ENCODE results near the gene EEFSEC. TPM values are rescaled to one million over a fixed set of nuclear protein-coding genes. Genes with fewer than 3 reads are reported as not detected.

The EEFSEC gene
- total and polyA plus RNA-seq, 10 donors, result 8.5 to 19.2 (median 14.2) TPM

GRCh38 chr3:128182656-128183055 lies 29.4 kb downstream of the EEFSEC start:
- WGBS, 5 donors, result 37 to 80% (median 61%) methylated on average over 6 of the region's 6 CpGs
- no peaks in the 10 kb centered on the region for H3K27me3 ChIP-seq (replicated peaks in 1 of 7)
- no peaks in the 10 kb centered on the region for H3K9me3 ChIP-seq
- intact Hi-C loops (cut with DNase I; ENCODE audit: low total_unique reads), result no loop called here
- H3K4me3 ChIP-seq, result no peak overlapping the region
- peaks cover 0 to 4% (median 0%) of the 10 kb centered on the region in 6 donors for H3K36me3 ChIP-seq
- TF ChIP-seq POLR2A (IDR thresholded peaks at IDR 0.05) (no peak), POLR2AphosphoS5 (IDR thresholded peaks at IDR 0.05) (no peak)
- TF ChIP-seq, protein P1, sequence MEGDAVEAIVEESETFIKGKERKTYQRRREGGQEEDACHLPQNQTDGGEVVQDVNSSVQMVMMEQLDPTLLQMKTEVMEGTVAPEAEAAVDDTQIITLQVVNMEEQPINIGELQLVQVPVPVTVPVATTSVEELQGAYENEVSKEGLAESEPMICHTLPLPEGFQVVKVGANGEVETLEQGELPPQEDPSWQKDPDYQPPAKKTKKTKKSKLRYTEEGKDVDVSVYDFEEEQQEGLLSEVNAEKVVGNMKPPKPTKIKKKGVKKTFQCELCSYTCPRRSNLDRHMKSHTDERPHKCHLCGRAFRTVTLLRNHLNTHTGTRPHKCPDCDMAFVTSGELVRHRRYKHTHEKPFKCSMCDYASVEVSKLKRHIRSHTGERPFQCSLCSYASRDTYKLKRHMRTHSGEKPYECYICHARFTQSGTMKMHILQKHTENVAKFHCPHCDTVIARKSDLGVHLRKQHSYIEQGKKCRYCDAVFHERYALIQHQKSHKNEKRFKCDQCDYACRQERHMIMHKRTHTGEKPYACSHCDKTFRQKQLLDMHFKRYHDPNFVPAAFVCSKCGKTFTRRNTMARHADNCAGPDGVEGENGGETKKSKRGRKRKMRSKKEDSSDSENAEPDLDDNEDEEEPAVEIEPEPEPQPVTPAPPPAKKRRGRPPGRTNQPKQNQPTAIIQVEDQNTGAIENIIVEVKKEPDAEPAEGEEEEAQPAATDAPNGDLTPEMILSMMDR (IDR thresholded peaks at IDR 0.05 in 8 of 11, conservative IDR thresholded peaks at IDR 0.05 in 3 of 11), result no peak
- no peak overlapping the region for H3K27ac ChIP-seq
- no peak for DNase-seq
- H3K4me1 ChIP-seq, result peaks cover 3 to 41% (median 23%) of the 10 kb centered on the region in 6 donors

GRCh38 chr3:128185630-128186447 lies 32.6 kb downstream of the EEFSEC start:
- no peak overlapping the region for H3K4me3 ChIP-seq
- peaks cover 0 to 14% (median 0%) of the 10 kb centered on the region in 6 donors for H3K4me1 ChIP-seq
- H3K27ac ChIP-seq, result no peak overlapping the region
- peaks cover 0 to 4% (median 0%) of the 10 kb centered on the region in 6 donors for H3K36me3 ChIP-seq
- no peak for DNase-seq
- H3K27me3 ChIP-seq (replicated peaks in 1 of 7), result no peaks in the 10 kb centered on the region
- no peaks in the 10 kb centered on the region for H3K9me3 ChIP-seq
- intact Hi-C loops (cut with DNase I; ENCODE audit: low total_unique reads), result no loop called here
- TF ChIP-seq POLR2A (IDR thresholded peaks at IDR 0.05) (no peak), POLR2AphosphoS5 (IDR thresholded peaks at IDR 0.05) (no peak)
- TF ChIP-seq, protein P1 (IDR thresholded peaks at IDR 0.05 in 8 of 11, conservative IDR thresholded peaks at IDR 0.05 in 3 of 11), result no peak
- WGBS, 5 donors, result 88 to 95% (median 90%) methylated on average over 3 of the region's 3 CpGs

DNA sequence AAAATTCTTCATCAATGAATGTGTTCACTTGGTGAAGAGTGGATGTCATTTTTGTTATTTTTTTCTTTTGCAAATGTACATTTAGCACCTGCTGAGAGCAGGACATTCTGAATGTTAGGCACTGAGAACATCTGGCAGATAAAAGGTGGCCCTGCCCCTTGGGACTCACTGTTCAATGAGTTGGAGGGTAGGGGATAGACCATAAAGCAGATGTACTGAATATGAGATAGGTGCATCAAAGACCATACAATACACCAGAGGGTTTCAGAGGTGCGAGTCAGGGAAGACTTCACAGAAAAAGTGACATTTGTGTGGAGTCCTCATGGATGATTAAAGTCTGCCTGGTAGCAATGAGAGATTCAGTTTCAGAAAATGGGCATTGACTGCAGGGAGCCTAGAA lies 34.2 kb downstream of the EEFSEC start:
- 63 to 86% (median 75%) methylated on average over 1 of the region's 1 CpG for WGBS, 5 donors
- TF ChIP-seq POLR2A (IDR thresholded peaks at IDR 0.05), result no peak
- TF ChIP-seq, protein P1 (IDR thresholded peaks at IDR 0.05 in 8 of 11, conservative IDR thresholded peaks at IDR 0.05 in 3 of 11), result no peak
- no peak for TF ChIP-seq POLR2AphosphoS5 (IDR thresholded peaks at IDR 0.05)
- intact Hi-C loops (cut with DNase I; ENCODE audit: low total_unique reads), result no loop called here
- H3K36me3 ChIP-seq, result peaks cover 0 to 4% (median 0%) of the 10 kb centered on the region in 6 donors
- peaks cover 0 to 6% (median 0%) of the 10 kb centered on the region in 6 donors for H3K4me1 ChIP-seq
- H3K4me3 ChIP-seq, result no peak overlapping the region
- no peak overlapping the region for H3K27ac ChIP-seq
- DNase-seq, result no peak
- H3K9me3 ChIP-seq, result no peaks in the 10 kb centered on the region
- H3K27me3 ChIP-seq (replicated peaks in 1 of 7), result no peaks in the 10 kb centered on the region

- intact Hi-C loops (cut with DNase I; ENCODE audit: low total_unique reads), result no loop called here
- Histone ChIP-seq H3K9me3 (no peaks in the 10 kb centered on the region), H3K27me3 (replicated peaks in 1 of 7) (no peaks in the 10 kb centered on the region), H3K36me3 (peaks cover 0 to 4% (median 0%) of the 10 kb centered on the region in 6 donors), H3K27ac (no peak overlapping the region), H3K4me1 (peaks cover 0 to 4% (median 0%) of the 10 kb centered on the region in 6 donors), H3K4me3 (no peak overlapping the region)
- WGBS, 5 donors, result 93 to 97% (median 94%) methylated on average over 4 of the region's 4 CpGs
- TF ChIP-seq, protein P1 (IDR thresholded peaks at IDR 0.05 in 8 of 11, conservative IDR thresholded peaks at IDR 0.05 in 3 of 11), result no peak
- TF ChIP-seq POLR2A (IDR thresholded peaks at IDR 0.05) (no peak), POLR2AphosphoS5 (IDR thresholded peaks at IDR 0.05) (no peak)
- DNase-seq, result no peak
Observed at GRCh38 chr3:128188326-128188725, 35.0 kb downstream of the EEFSEC start.
